Activated T-cell treated with anti-CD3 and anti-CD28 coated beads, Interleukin-2, amount 50 U/mL, for 24 hours (primary cell): ENCODE results near the gene KCNJ5.

Experiments used
- DNase-seq: peaks from one replicate; pipeline ENCODE4 v3.0.0-alpha.2; 2020
- H3K27ac Mint-ChIP-seq: 2 replicates; pipeline ENCODE4 v1.8.0; 2020; ENCODE audit warnings: mild to moderate bottlenecking, mixed read lengths
- H3K27me3 Mint-ChIP-seq: 2 replicates; pipeline ENCODE4 v1.8.0; 2020; ENCODE audit warnings: mixed read lengths
- H3K36me3 Mint-ChIP-seq: 2 replicates; pipeline ENCODE4 v1.8.0; 2020; ENCODE audit warnings: low read depth, mixed read lengths
- H3K4me1 Mint-ChIP-seq: 2 replicates; pipeline ENCODE4 v1.8.0; 2020; ENCODE audit warnings: low read depth, mixed read lengths
- H3K4me3 Mint-ChIP-seq: 2 replicates; pipeline ENCODE4 v1.8.0; 2020; ENCODE audit warnings: mild to moderate bottlenecking, moderate library complexity, mixed read lengths
- H3K9me3 Mint-ChIP-seq: 2 replicates; pipeline ENCODE4 v1.8.0; 2020; ENCODE audit warnings: mixed read lengths

KCNJ5 gene

DNA sequence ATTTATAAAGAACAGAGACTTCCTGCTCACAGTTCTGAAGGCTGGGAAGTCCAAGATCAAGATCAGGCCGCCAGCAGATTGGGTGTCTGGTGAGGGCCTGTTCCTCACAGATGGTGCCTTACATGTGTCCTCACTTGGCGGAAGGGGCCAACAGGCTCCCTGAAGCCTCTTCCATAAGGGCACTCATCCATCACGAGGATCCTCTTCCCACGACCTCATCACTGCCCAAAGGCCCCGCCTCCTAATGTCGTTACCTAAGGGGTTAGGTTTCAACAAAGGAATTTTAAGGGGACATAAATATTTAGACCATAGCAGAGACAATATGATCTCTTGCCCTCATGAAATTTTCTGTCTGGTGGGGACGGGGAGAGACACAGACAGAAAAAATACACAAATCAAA lies 32.9 kb downstream of the KCNJ5 start:
- H3K9me3 Mint-ChIP-seq = no peaks in the 10 kb centered on the region

DNA sequence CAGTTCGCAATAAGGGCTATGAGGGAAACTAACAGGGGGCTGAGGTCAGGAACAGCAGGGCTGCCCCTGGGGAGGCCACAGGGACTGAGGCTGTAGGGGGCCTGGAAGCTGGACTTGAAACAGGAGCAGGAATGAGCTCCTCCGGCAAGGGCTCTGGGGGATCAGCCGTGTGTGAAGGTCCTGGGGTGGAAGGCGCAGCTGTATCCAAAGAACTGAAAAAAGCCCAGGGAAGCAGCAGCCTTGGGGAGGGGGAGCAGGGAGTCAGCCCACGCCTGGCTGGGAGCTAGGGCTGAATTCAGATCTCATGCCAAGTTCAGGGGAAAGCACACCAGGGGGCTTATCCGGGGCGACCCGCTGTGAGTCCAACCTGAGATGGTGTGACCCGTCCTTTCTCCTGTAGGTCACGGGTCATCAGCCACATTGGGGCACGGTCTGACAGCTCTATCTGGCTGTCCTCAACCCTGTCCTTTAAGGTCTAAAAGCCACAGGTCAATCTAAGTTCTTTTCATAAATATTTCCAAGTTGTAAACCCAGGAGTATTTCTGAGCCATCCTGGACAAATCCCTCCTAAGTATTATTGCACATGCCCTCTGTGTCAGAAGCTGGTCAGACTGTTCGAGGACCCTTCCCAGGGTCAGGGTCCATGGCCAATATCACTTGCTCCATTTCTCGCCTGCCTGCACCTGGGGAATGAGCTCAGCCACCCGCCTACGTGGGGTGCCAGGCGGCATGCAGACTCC lies 33.5 kb downstream of the KCNJ5 start:
- H3K9me3 Mint-ChIP-seq = no peaks in the 10 kb centered on the region
- peaks cover 6% of the 10 kb centered on the region for H3K27me3 Mint-ChIP-seq
- H3K4me3 Mint-ChIP-seq = no peak overlapping the region
- H3K36me3 Mint-ChIP-seq = no peaks in the 10 kb centered on the region
- H3K27ac Mint-ChIP-seq = no peak overlapping the region
- peaks cover 13% of the 10 kb centered on the region for H3K4me1 Mint-ChIP-seq
- no peak for DNase-seq

More for the DNA sequence above, 32.9 kb downstream of the KCNJ5 start:
- Mint-ChIP-seq H3K36me3 (no peaks in the 10 kb centered on the region), H3K27me3 (peaks cover 6% of the 10 kb centered on the region), H3K4me3 (no peak overlapping the region), H3K4me1 (peaks cover 9% of the 10 kb centered on the region), H3K27ac (no peak overlapping the region)
- DNase-seq = no peak

DNA sequence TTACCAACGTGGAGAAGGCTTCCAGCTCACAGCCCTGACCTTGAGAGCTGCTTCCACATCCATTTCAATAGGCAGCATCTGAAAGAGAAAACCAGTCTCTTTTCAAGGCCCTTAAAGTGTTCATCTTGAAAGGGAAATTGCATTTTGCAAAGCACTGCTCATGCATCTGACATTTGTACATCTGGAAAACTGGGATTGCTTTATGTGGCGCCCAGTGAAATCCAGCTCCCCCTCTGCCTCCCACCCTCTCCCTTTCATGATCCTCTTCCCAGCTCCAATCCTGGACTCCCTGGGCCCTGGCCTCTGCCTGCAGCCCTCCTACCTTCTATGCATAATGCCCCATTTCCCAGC lies 34.1 kb downstream of the KCNJ5 start:
- DNase-seq = no peak
- Mint-ChIP-seq H3K27me3 (peaks cover under 1% of the 10 kb centered on the region), H3K27ac (no peak overlapping the region), H3K36me3 (no peaks in the 10 kb centered on the region), H3K9me3 (no peaks in the 10 kb centered on the region), H3K4me3 (no peak overlapping the region), H3K4me1 (peaks cover 13% of the 10 kb centered on the region)

DNA sequence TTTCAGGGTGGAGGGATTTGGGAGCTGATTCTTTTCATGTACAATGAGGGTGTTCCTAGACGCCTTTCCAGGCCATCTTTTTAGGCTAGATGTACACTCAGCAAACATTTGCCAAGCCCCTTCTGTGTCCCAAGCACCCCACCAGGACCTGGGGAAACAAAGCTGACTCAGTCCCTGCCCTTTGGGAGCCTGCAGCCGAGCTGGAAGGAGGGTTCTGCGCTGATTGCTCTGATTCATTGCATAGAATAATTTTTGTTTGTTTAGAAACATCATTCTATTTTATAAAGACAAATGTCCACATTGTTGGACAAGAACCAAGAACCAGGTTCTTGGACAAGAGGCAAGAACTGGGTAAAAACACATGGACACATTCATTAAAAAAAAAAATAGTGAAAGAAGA lies 34.8 kb downstream of the KCNJ5 start:
- Mint-ChIP-seq H3K27ac (no peak overlapping the region), H3K27me3 (no peaks in the 10 kb centered on the region), H3K9me3 (no peaks in the 10 kb centered on the region), H3K4me3 (no peak overlapping the region), H3K36me3 (no peaks in the 10 kb centered on the region), H3K4me1 (peaks cover 13% of the 10 kb centered on the region)
- no peak for DNase-seq

DNA sequence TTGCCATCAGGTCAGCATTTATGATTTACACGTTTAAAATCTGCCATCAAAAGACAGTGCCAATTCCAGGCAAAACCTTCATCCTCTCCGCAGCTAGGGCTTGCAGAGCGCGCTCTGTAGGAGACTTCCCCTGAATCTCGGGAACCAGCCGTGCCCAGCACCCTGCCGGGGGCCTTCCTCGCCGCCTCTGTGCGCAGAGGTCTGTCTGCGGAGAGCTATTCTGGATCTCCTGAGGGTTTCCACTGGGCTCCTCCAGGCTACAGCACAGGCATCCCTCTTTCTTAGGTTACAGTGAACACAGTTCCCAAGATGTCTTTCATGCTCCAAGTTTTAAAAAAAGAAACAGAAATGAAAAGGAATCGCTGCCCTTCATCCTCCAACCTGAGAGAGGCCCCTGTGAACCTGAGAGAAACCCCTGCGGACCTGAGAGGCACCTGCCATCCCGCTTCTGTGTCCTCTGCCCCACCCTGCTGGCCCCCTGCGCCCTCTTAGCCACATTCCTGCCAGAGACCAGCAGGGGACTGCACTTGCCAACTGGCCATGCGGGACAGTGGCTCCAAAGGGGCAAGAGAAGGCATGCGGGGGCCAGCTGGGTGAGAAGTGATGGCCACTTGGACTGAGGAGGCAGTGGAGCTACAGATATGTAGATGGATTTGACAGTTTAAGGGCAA lies 35.4 kb downstream of the KCNJ5 start:
- Mint-ChIP-seq H3K4me3 (no peak overlapping the region), H3K36me3 (no peaks in the 10 kb centered on the region), H3K9me3 (no peaks in the 10 kb centered on the region), H3K27ac (no peak overlapping the region), H3K27me3 (no peaks in the 10 kb centered on the region), H3K4me1 (peaks cover 13% of the 10 kb centered on the region)
- no peak for DNase-seq

DNA sequence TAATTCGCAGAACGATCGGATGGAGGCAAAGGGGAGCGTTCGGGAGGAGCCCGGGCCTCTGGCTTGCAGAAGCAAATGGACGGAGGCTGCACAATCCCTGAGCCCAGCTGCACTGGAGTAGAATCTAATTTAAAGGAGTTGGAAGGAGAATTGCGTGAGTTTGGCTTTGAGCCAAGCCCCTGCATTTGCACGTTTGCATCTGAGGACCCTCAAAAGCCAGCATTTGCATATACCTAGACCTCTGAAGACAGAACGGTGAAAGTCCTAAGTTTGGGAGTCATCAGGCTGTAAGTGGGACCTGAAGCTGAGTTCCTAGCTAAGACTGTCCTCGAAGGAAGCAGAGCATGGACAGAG lies 35.9 kb downstream of the KCNJ5 start:
- Mint-ChIP-seq H3K36me3 (no peaks in the 10 kb centered on the region), H3K27me3 (no peaks in the 10 kb centered on the region), H3K4me3 (no peak overlapping the region)

DNA sequence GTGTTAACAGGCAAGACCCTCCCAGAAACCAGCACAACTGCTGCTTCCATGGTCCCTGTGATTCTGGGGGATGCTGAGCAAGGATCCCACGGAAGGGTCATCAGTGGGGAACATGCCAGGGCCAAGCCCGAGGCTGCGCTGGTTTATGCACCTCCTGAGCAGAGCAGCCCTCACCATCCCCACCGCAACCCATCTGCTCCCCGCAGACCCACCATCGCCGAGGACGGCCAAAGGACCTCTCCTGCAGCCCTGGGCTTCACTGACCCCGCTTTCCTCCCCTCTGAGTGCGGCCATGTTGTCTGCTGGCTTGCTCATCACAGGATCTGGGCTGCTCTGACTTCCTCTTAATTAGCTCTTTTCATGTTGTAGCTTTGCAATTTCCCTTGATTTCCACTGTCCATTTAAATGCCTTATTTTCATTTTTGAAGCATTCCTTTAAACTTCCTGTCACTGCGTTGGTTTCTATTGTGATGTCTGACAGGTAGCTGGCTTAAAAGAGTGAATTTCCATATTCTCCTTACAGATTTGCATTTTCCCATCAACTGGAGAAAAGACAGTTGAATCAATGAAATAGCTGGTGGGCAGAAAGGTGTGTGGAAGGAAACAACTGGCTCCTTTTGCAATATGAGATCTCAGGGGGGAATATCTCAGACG lies 36.7 kb downstream of the KCNJ5 start:
- Mint-ChIP-seq H3K36me3 (no peaks in the 10 kb centered on the region), H3K27me3 (no peaks in the 10 kb centered on the region), H3K4me3 (no peak overlapping the region), H3K27ac (no peak overlapping the region), H3K9me3 (no peaks in the 10 kb centered on the region), H3K4me1 (peaks cover 13% of the 10 kb centered on the region)
- no peak for DNase-seq

More for the DNA sequence above, 35.9 kb downstream of the KCNJ5 start:
- no peaks in the 10 kb centered on the region for H3K9me3 Mint-ChIP-seq
- no peak for DNase-seq
- H3K27ac Mint-ChIP-seq = no peak overlapping the region
- peaks cover 13% of the 10 kb centered on the region for H3K4me1 Mint-ChIP-seq

DNA sequence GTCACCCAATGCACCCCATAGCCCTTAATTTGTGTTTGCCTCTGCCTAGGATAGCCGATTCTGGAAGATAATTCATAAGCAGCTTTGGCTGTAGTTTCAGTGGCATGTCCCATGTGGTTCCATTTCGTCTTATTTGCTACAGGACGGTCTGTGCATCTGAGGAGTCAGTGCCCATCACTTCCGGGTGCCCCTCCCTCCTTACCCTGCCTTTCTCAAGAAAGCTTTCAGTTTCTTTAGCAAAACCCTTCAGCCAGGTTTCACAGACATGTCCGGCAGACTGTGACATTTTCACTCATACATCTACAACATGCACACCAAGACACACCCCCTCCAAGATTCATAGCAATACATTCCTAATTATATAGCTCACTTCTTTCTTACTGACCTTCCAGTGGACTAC lies 37.2 kb downstream of the KCNJ5 start:
- DNase-seq = no peak
- no peaks in the 10 kb centered on the region for H3K36me3 Mint-ChIP-seq
- no peak overlapping the region for H3K4me3 Mint-ChIP-seq
- no peaks in the 10 kb centered on the region for H3K27me3 Mint-ChIP-seq
- H3K9me3 Mint-ChIP-seq = no peaks in the 10 kb centered on the region
- H3K4me1 Mint-ChIP-seq = peaks cover 13% of the 10 kb centered on the region
- no peak overlapping the region for H3K27ac Mint-ChIP-seq

DNA sequence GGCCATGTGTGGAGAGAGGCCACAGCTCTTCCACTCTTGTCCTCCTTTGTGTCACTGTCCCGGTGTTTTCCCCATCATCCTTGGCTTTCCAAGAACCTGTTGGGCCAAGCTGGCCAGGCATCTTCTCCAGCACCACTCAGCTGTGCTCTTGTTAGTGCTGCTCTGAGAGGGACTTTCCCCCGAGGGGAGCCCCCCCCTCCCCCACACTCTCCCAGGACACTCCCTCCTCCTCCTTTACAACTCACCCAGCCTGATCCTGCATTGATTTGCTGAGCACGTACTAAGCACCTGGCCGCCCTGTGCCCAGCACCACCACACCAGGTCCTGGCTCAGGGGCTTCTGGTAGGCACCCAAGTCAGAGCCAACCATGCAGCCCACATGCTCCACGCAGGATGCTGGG lies 38.3 kb downstream of the KCNJ5 start:
- no peaks in the 10 kb centered on the region for H3K36me3 Mint-ChIP-seq
- H3K27me3 Mint-ChIP-seq = no peaks in the 10 kb centered on the region
- no peak overlapping the region for H3K27ac Mint-ChIP-seq
- H3K9me3 Mint-ChIP-seq = no peaks in the 10 kb centered on the region
- H3K4me1 Mint-ChIP-seq = peaks cover 13% of the 10 kb centered on the region
- no peak overlapping the region for H3K4me3 Mint-ChIP-seq
- DNase-seq = no peak

GRCh38 chr11:128929991-128930390 lies 38.8 kb downstream of the KCNJ5 start:
- Mint-ChIP-seq H3K27ac (no peak overlapping the region), H3K36me3 (no peaks in the 10 kb centered on the region), H3K4me3 (no peak overlapping the region), H3K4me1 (peaks cover 13% of the 10 kb centered on the region), H3K9me3 (no peaks in the 10 kb centered on the region), H3K27me3 (no peaks in the 10 kb centered on the region)
- DNase-seq = no peak

GRCh38 chr11:128931066-128931465 lies 39.9 kb downstream of the KCNJ5 start:
- Mint-ChIP-seq H3K4me3 (no peak overlapping the region), H3K36me3 (no peaks in the 10 kb centered on the region), H3K4me1 (peaks cover 13% of the 10 kb centered on the region), H3K9me3 (no peaks in the 10 kb centered on the region), H3K27ac (no peak overlapping the region), H3K27me3 (no peaks in the 10 kb centered on the region)
- no peak for DNase-seq

DNA sequence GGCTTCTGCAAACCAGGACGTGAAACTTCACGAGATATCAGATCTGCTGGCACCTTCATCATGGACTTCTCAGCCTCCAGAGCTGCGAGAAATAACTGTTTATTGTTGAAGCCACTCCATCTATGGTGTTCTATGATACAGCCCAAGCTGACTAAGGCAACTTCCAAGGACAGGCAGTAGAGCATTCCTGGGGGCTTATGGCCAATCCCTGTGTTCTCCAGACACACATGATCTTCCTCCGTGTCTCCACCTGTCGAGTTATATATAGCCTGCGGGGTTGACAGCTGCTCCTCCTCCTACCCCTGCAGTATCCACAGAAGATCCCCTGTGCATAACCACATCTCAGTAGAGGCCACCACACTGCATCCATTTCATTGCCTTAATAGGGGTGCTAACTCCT lies 40.5 kb downstream of the KCNJ5 start:
- Mint-ChIP-seq H3K9me3 (no peaks in the 10 kb centered on the region), H3K27ac (no peak overlapping the region), H3K4me1 (peaks cover 13% of the 10 kb centered on the region), H3K4me3 (no peak overlapping the region), H3K27me3 (no peaks in the 10 kb centered on the region), H3K36me3 (no peaks in the 10 kb centered on the region)
- DNase-seq = no peak

DNA sequence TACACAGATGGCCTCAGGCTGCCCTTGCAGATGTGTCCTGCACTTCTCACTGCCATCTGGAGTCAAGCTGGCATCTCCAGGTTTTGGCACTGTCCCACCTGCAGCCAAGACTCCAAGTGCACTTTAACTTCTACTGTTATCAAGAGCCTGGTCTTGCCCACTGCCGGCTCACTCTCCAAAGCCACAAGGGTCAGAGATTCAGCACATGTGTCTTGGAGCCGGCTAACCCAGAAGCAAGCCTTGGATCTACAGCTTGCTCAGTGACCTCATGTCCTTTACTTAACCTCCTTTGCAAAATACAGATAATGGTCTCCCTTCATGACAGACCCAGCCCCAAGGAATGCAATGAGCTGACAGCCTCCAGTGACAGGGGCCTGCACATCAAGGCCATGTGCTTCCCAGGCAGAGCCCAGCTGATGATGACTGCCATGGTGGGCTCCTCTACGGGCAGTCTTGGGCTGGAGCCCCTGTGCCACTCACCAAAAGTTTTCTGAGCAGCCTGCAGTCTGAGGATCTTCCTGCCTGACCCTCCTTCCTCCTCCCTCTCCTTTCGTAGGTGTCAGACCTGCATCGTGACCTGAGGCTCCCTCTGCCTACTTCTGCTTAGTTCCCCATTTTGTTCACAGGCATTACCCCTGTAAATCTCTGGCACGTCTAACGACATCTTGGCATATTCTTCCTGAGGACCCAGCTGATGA lies 42.5 kb downstream of the KCNJ5 start:
- Mint-ChIP-seq H3K27ac (no peak overlapping the region), H3K27me3 (no peaks in the 10 kb centered on the region), H3K4me3 (no peak overlapping the region), H3K4me1 (peaks cover 6% of the 10 kb centered on the region), H3K9me3 (no peaks in the 10 kb centered on the region), H3K36me3 (no peaks in the 10 kb centered on the region)
- DNase-seq = no peak

DNA sequence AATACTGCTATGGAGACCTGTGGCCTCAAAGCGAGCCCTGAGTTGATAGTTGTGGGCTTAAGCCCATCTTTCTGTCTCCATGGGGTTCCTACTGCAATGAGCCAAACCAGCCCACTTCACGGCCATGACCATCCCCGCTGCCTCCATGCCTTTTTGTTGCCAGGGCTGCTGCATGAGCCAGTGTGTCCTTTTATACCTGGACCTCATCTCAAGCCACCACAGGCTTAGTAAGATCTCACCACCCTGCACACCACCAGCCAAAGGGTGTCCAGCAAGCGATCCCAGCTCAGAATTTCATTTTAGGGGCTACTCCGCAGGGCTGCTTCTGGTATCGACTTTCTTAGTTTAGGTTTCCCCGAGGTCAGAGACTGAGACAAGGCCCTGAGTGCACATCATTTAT lies 43.2 kb downstream of the KCNJ5 start:
- peaks cover 3% of the 10 kb centered on the region for H3K4me1 Mint-ChIP-seq
- H3K27me3 Mint-ChIP-seq = no peaks in the 10 kb centered on the region
- no peaks in the 10 kb centered on the region for H3K9me3 Mint-ChIP-seq
- H3K36me3 Mint-ChIP-seq = no peaks in the 10 kb centered on the region
- H3K4me3 Mint-ChIP-seq = no peak overlapping the region
- DNase-seq = no peak
- H3K27ac Mint-ChIP-seq = no peak overlapping the region

DNA sequence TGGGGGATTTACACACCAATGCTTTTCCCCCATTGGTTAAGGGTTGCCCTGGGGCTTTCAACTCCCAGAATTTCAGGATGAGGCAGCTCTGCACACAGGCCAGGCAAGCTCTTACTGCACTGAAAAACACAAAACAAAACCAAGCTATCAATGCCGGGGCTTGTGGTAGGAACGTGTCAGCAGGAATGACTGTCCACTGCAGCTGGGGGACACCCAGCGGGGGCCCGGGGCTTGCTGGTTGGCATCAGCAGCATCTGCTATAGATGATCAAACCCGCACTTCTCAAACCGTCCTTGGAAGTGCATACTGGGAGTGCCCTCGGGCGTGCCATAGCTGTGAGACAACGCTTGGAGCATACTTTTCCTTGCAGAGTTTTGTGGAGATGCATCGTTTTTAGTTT lies 43.8 kb downstream of the KCNJ5 start:
- Mint-ChIP-seq H3K4me3 (no peak overlapping the region), H3K27ac (no peak overlapping the region), H3K9me3 (no peaks in the 10 kb centered on the region), H3K27me3 (no peaks in the 10 kb centered on the region), H3K4me1 (no peaks in the 10 kb centered on the region), H3K36me3 (no peaks in the 10 kb centered on the region)
- DNase-seq = no peak
